Caco-2 (cell line): ENCODE measurements around the gene CPVL. TPM values are rescaled to one million over a fixed set of nuclear protein-coding genes. Genes with fewer than 3 reads are reported as not detected.

Experiments used
- BruUV-seq: library from RNA; stranded (reverse); fragments of 400-500 nt; replicated peaks from 2 replicates; lab custom pipeline; 2021; lab: Mats Ljungman, UMichigan
- CTCF ChIA-PET: fragments of 300-600 bp; sonication (Branson Sonifier 250); formaldehyde crosslinking; loops from one replicate; lab custom pipeline; 2022; ENCODE audit warnings: antibody characterized with exemption; lab: Charles Lee
- POLR2A ChIA-PET: fragments of 300-600 bp; sonication (Branson Sonifier 250); formaldehyde crosslinking; loops from one replicate; lab custom pipeline; 2022; ENCODE audit warnings: antibody characterized with exemption; lab: Charles Lee
- DNase-seq, 2 experiments: peaks; one replicate each; pipeline versions ENCODE4 v3.0.0 to v3.0.0-alpha.2; 2020 to 2022
- H3K27me3 ChIP-seq: replicated peaks from 2 replicates; pipeline ENCODE4 v1.6.0; 2011; ENCODE audit warnings: low read length; ENCODE audit not compliant: control insufficient read depth, insufficient read depth
- H3K36me3 ChIP-seq: 2 replicates; pipeline ENCODE4 v1.5.1; 2011; ENCODE audit warnings: low read length; ENCODE audit not compliant: control insufficient read depth, insufficient read depth
- H3K4me1 ChIP-seq: fragments of 250-450 bp; sonication (Bioruptor Pico); 2 replicates; pipeline ENCODE4 v1.5.1; 2020; ENCODE audit warnings: mild to moderate bottlenecking
- H3K4me3 ChIP-seq: 2 replicates; pipeline ENCODE4 v1.5.1; 2011; ENCODE audit warnings: low read depth, mild to moderate bottlenecking, control low read depth, low read length
- H3K9me3 ChIP-seq: fragments of 250-450 bp; sonication (Bioruptor Pico); 2 replicates; pipeline ENCODE4 v1.5.1; 2020; ENCODE audit warnings: mild to moderate bottlenecking, moderate library complexity
- H3K27ac Mint-ChIP-seq: one replicate; pipeline ENCODE4 v1.8.0; 2022; ENCODE audit warnings: mixed read lengths; ENCODE audit not compliant: unreplicated experiment
- H3K27me3 Mint-ChIP-seq: one replicate; pipeline ENCODE4 v1.8.0; 2022; ENCODE audit warnings: mixed read lengths; ENCODE audit not compliant: insufficient read depth, unreplicated experiment
- H3K36me3 Mint-ChIP-seq: one replicate; pipeline ENCODE4 v1.8.0; 2022; ENCODE audit warnings: mild to moderate bottlenecking, mixed read lengths; ENCODE audit not compliant: insufficient read depth, unreplicated experiment
- H3K4me1 Mint-ChIP-seq: one replicate; pipeline ENCODE4 v1.8.0; 2022; ENCODE audit warnings: low read depth, mixed read lengths; ENCODE audit not compliant: unreplicated experiment
- H3K4me3 Mint-ChIP-seq: one replicate; pipeline ENCODE4 v1.8.0; 2022; ENCODE audit warnings: mild to moderate bottlenecking, moderate library complexity, mixed read lengths; ENCODE audit not compliant: unreplicated experiment
- H3K9me3 Mint-ChIP-seq: one replicate; pipeline ENCODE4 v1.8.0; 2022; ENCODE audit warnings: mixed read lengths; ENCODE audit not compliant: unreplicated experiment
- CTCF ChIP-seq, 2 experiments: fragments of 200-600 bp in 1 of 2; IDR thresholded peaks; 1 replicate in 1 of 2; 2 replicates in 1 of 2; pipeline versions ENCODE4 v1.5.1 to v1.8.0; 2011 to 2022; ENCODE audit warnings: antibody characterized with exemption in 1 of 2, control low read depth in 1 of 2, inconsistent platforms in 1 of 2, low read depth in 1 of 2, low read length in 1 of 2, mild to moderate bottlenecking in 1 of 2, moderate library complexity in 1 of 2; ENCODE audit not compliant: insufficient read depth in 1 of 2, severe bottlenecking in 1 of 2, unreplicated experiment in 1 of 2
- intact Hi-C: fragments of 100-400 bp; cut with micrococcal nuclease; formaldehyde crosslinking; loops from one replicate; pipeline ENCODE4 v1.10.0; 2022; ENCODE audit not compliant: unreplicated experiment
- total RNA-seq: library from RNA; stranded (reverse); gene quantifications from 2 replicates; pipeline ENCODE4 v1.2.3, GENCODE V29; 2022

Gene CPVL
- total RNA-seq, 1 experiment from 2014 or later = 109 TPM

- Mint-ChIP-seq H3K4me1 (peaks cover 16% of the 10 kb centered on the region), H3K27me3 (no peaks in the 10 kb centered on the region)
- POLR2A ChIA-PET = interaction anchor here (0.6 kb wide), 1 partner anchor 121 kb away, joined by 4 read pairs; no protein-coding TSS in a partner anchor
These were observed 103.5 kb downstream of the CPVL start for GRCh38 chr7:29042824-29043231.

GRCh38 chr7:29041991-29042390 lies 104.3 kb downstream of the CPVL start:
- Histone ChIP-seq H3K9me3 (no peaks in the 10 kb centered on the region), H3K4me3 (no peak overlapping the region), H3K4me1 (peaks cover 8% of the 10 kb centered on the region), H3K27me3 (no peaks in the 10 kb centered on the region), H3K36me3 (no peaks in the 10 kb centered on the region)
- ChIA-PET CTCF (no interaction called here), POLR2A (no interaction called here)
- no peak for TF ChIP-seq CTCF (IDR thresholded peaks at IDR 0.05; ENCODE audit: insufficient read depth in 1 of 2, low read depth in 1 of 2, low read length in 1 of 2, severe bottlenecking in 1 of 2, unreplicated experiment in 1 of 2)
- Mint-ChIP-seq H3K27ac (no peak overlapping the region), H3K27me3 (no peaks in the 10 kb centered on the region), H3K36me3 (no peaks in the 10 kb centered on the region), H3K4me3 (no peak overlapping the region), H3K9me3 (no peaks in the 10 kb centered on the region), H3K4me1 (peaks cover 17% of the 10 kb centered on the region)
- BruUV-seq = no TSS peak
- no peak for DNase-seq
- intact Hi-C loops = no loop called here

More at GRCh38 chr7:29042824-29043231, 103.5 kb downstream of the CPVL start:
- Histone ChIP-seq H3K36me3 (no peaks in the 10 kb centered on the region), H3K27me3 (no peaks in the 10 kb centered on the region), H3K4me3 (no peak overlapping the region), H3K9me3 (no peaks in the 10 kb centered on the region), H3K4me1 (peaks cover 6% of the 10 kb centered on the region)
- no TSS peak for BruUV-seq
- intact Hi-C loops = no loop called here
- Mint-ChIP-seq H3K9me3 (no peaks in the 10 kb centered on the region), H3K36me3 (no peaks in the 10 kb centered on the region), H3K4me3 (no peak overlapping the region), H3K27ac (no peak overlapping the region)
- CTCF ChIA-PET = no interaction called here
- TF ChIP-seq CTCF (IDR thresholded peaks at IDR 0.05; ENCODE audit: insufficient read depth in 1 of 2, low read depth in 1 of 2, low read length in 1 of 2, severe bottlenecking in 1 of 2, unreplicated experiment in 1 of 2) = no peak
- DNase-seq = peak in 1 of 2 experiments; percentile 3

- Histone ChIP-seq H3K36me3 (0 out of 2 replicates have a peak, but pooled peaks cover 1% of the 10 kb centered on the region), H3K9me3 (no peaks in the 10 kb centered on the region), H3K27me3 (no peaks in the 10 kb centered on the region), H3K4me1 (peaks cover 8% of the 10 kb centered on the region), H3K4me3 (no peak overlapping the region)
- DNase-seq = no peak
- no peak overlapping the region for H3K4me3 Mint-ChIP-seq
- no peak overlapping the region for H3K27ac Mint-ChIP-seq
- intact Hi-C loops = no loop called here
- no peaks in the 10 kb centered on the region for H3K9me3 Mint-ChIP-seq
- no peaks in the 10 kb centered on the region for H3K27me3 Mint-ChIP-seq
- POLR2A ChIA-PET = no interaction called here
- BruUV-seq = no TSS peak
- CTCF ChIA-PET = interaction anchor here (0.9 kb wide), 1 partner anchor 66 kb away, joined by 4 read pairs; no protein-coding TSS in a partner anchor
- H3K36me3 Mint-ChIP-seq = no peaks in the 10 kb centered on the region
- no peak for TF ChIP-seq CTCF (IDR thresholded peaks at IDR 0.05; ENCODE audit: insufficient read depth in 1 of 2, low read depth in 1 of 2, low read length in 1 of 2, severe bottlenecking in 1 of 2, unreplicated experiment in 1 of 2)
- peaks cover 17% of the 10 kb centered on the region for H3K4me1 Mint-ChIP-seq
These were observed 105.8 kb downstream of the CPVL start for GRCh38 chr7:29040579-29040925.
